Activated T-helper 17 cell treated with anti-CD3 and anti-CD28 coated beads, Interleukin-2, amount 50 U/mL, for 72 hours (primary cell): ENCODE data around the gene ZNF775. TPM values are rescaled to one million over a fixed set of nuclear protein-coding genes. Genes with fewer than 3 reads are reported as not detected.
A peak's percentile ranks its signal among the peaks of the same experiment; 100 is the strongest.

ENCODE experiments used
- ATAC-seq: fragments of 150-1000 bp; cut with Tn5 transposase; replicated peaks from 2 replicates; pipeline ENCODE4 v1.10.0; 2021; ENCODE audit warnings: mild to moderate bottlenecking, moderate library complexity
- H3K27ac Mint-ChIP-seq: one replicate; pipeline ENCODE4 v1.8.0; 2022; ENCODE audit warnings: mixed read lengths
- H3K27me3 Mint-ChIP-seq: one replicate; pipeline ENCODE4 v1.8.0; 2022; ENCODE audit warnings: mixed read lengths
- H3K36me3 Mint-ChIP-seq: one replicate; pipeline ENCODE4 v1.8.0; 2022; ENCODE audit warnings: low read depth, mild to moderate bottlenecking, mixed read lengths
- H3K4me1 Mint-ChIP-seq: one replicate; pipeline ENCODE4 v1.8.0; 2022; ENCODE audit warnings: mixed read lengths
- H3K4me3 Mint-ChIP-seq: one replicate; pipeline ENCODE4 v1.8.0; 2022; ENCODE audit warnings: mild to moderate bottlenecking, mixed read lengths
- H3K9me3 Mint-ChIP-seq: one replicate; pipeline ENCODE4 v1.8.0; 2022; ENCODE audit warnings: mixed read lengths
- total RNA-seq, 2 donors: library from RNA; stranded (reverse); gene quantifications; one replicate each; pipeline ENCODE4 v1.2.3, GENCODE V29; 2022

ZNF775 gene
- total RNA-seq, 2 donors from 2014 or later = 2.5 to 3.2 TPM

GRCh38 chr7:150430465-150431085, 51.4 kb downstream of the ZNF775 start:
- Mint-ChIP-seq H3K27me3 (no peaks in the 10 kb centered on the region), H3K4me3 (no peak overlapping the region), H3K36me3 (no peaks in the 10 kb centered on the region), H3K27ac (no peak overlapping the region), H3K4me1 (no peaks in the 10 kb centered on the region), H3K9me3 (no peaks in the 10 kb centered on the region)
- no peak for ATAC-seq

- H3K4me1 Mint-ChIP-seq = no peaks in the 10 kb centered on the region
- H3K27ac Mint-ChIP-seq = no peak overlapping the region
- no peak for ATAC-seq
- no peaks in the 10 kb centered on the region for H3K9me3 Mint-ChIP-seq
- no peak overlapping the region for H3K4me3 Mint-ChIP-seq
- H3K36me3 Mint-ChIP-seq = no peaks in the 10 kb centered on the region
- H3K27me3 Mint-ChIP-seq = no peaks in the 10 kb centered on the region
Observed at GRCh38 chr7:150431839-150432658, 52.9 kb downstream of the ZNF775 start.

GRCh38 chr7:150432915-150433892, 54.1 kb downstream of the ZNF775 start:
- H3K4me3 Mint-ChIP-seq = peak overlapping the region; percentile 51
- H3K27ac Mint-ChIP-seq = peak overlapping the region; percentile 88
- H3K27me3 Mint-ChIP-seq = no peaks in the 10 kb centered on the region
- no peaks in the 10 kb centered on the region for H3K9me3 Mint-ChIP-seq
- peak; percentile 58 for ATAC-seq
- H3K4me1 Mint-ChIP-seq = no peaks in the 10 kb centered on the region
- H3K36me3 Mint-ChIP-seq = no peaks in the 10 kb centered on the region

GRCh38 chr7:150434240-150434639, 55.1 kb downstream of the ZNF775 start:
- Mint-ChIP-seq H3K9me3 (no peaks in the 10 kb centered on the region), H3K36me3 (no peaks in the 10 kb centered on the region), H3K4me1 (no peaks in the 10 kb centered on the region), H3K27ac (no peak overlapping the region), H3K4me3 (no peak overlapping the region), H3K27me3 (no peaks in the 10 kb centered on the region)
- ATAC-seq = no peak

GRCh38 chr7:150435047-150435389, 55.9 kb downstream of the ZNF775 start:
- Mint-ChIP-seq H3K4me3 (no peak overlapping the region), H3K27me3 (no peaks in the 10 kb centered on the region), H3K36me3 (no peaks in the 10 kb centered on the region), H3K27ac (no peak overlapping the region), H3K4me1 (peaks cover 4% of the 10 kb centered on the region), H3K9me3 (no peaks in the 10 kb centered on the region)
- no peak for ATAC-seq

GRCh38 chr7:150435390-150436073, 56.4 kb downstream of the ZNF775 start:
- Mint-ChIP-seq H3K9me3 (no peaks in the 10 kb centered on the region), H3K4me3 (no peak overlapping the region), H3K27ac (no peak overlapping the region), H3K27me3 (no peaks in the 10 kb centered on the region), H3K36me3 (no peaks in the 10 kb centered on the region), H3K4me1 (peaks cover 6% of the 10 kb centered on the region)
- no peak for ATAC-seq

GRCh38 chr7:150439967-150440366, 60.8 kb downstream of the ZNF775 start:
- no peaks in the 10 kb centered on the region for H3K9me3 Mint-ChIP-seq
- H3K27ac Mint-ChIP-seq = peak overlapping the region; percentile 20
- H3K36me3 Mint-ChIP-seq = no peaks in the 10 kb centered on the region
- H3K27me3 Mint-ChIP-seq = no peaks in the 10 kb centered on the region
- peaks cover 6% of the 10 kb centered on the region for H3K4me1 Mint-ChIP-seq
- peak; percentile 94 for ATAC-seq
- H3K4me3 Mint-ChIP-seq = peak overlapping the region; percentile 13

- H3K27me3 Mint-ChIP-seq = no peaks in the 10 kb centered on the region
- H3K4me1 Mint-ChIP-seq = peaks cover 9% of the 10 kb centered on the region
- H3K27ac Mint-ChIP-seq = no peak overlapping the region
- no peak overlapping the region for H3K4me3 Mint-ChIP-seq
- H3K36me3 Mint-ChIP-seq = no peaks in the 10 kb centered on the region
- no peak for ATAC-seq
- H3K9me3 Mint-ChIP-seq = no peaks in the 10 kb centered on the region
Observed at GRCh38 chr7:150441524-150441923, 62.4 kb downstream of the ZNF775 start.

- Mint-ChIP-seq H3K4me1 (peaks cover 17% of the 10 kb centered on the region), H3K27me3 (no peaks in the 10 kb centered on the region), H3K27ac (no peak overlapping the region), H3K9me3 (no peaks in the 10 kb centered on the region), H3K36me3 (no peaks in the 10 kb centered on the region), H3K4me3 (no peak overlapping the region)
- ATAC-seq = no peak
Observed at GRCh38 chr7:150442811-150443210, 63.7 kb downstream of the ZNF775 start.

GRCh38 chr7:150443793-150444540, 64.8 kb downstream of the ZNF775 start:
- ATAC-seq = no peak
- no peak overlapping the region for H3K4me3 Mint-ChIP-seq
- H3K9me3 Mint-ChIP-seq = no peaks in the 10 kb centered on the region
- no peaks in the 10 kb centered on the region for H3K36me3 Mint-ChIP-seq
- no peak overlapping the region for H3K27ac Mint-ChIP-seq
- no peaks in the 10 kb centered on the region for H3K27me3 Mint-ChIP-seq
- peaks cover 26% of the 10 kb centered on the region for H3K4me1 Mint-ChIP-seq

GRCh38 chr7:150444674-150445365, 65.7 kb downstream of the ZNF775 start:
- Mint-ChIP-seq H3K27ac (no peak overlapping the region), H3K36me3 (no peaks in the 10 kb centered on the region), H3K4me1 (peaks cover 24% of the 10 kb centered on the region), H3K4me3 (no peak overlapping the region), H3K27me3 (no peaks in the 10 kb centered on the region), H3K9me3 (no peaks in the 10 kb centered on the region)
- no peak for ATAC-seq

GRCh38 chr7:150446288-150446938, 67.3 kb downstream of the ZNF775 start:
- no peaks in the 10 kb centered on the region for H3K9me3 Mint-ChIP-seq
- H3K4me1 Mint-ChIP-seq = peaks cover 24% of the 10 kb centered on the region
- peak overlapping the region; percentile 98 for H3K4me3 Mint-ChIP-seq
- H3K27me3 Mint-ChIP-seq = no peaks in the 10 kb centered on the region
- peak; percentile 41 for ATAC-seq
- H3K36me3 Mint-ChIP-seq = peaks cover 5% of the 10 kb centered on the region
- peak overlapping the region; percentile 98 for H3K27ac Mint-ChIP-seq
